ENCODE results near the gene RAB22A.

DNA sequence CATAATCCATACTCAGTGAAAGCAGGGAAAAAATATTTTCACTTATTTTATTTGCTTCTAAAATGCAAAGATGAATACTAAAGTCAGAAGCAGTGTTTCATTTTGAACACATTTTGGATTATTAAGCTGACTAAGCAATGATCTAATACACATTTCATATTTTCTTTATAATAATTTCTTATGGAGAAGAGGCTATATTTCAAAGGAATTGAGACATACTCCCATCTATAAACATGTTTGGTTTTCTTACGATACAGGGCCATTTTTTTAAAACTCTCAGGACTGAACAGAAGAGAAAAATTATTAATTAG lies 52.6 kb downstream of the RAB22A start:
- TF ChIP-seq POLR2A (IDR thresholded peaks at IDR 0.05): no peak
- TF ChIP-seq, protein P1, sequence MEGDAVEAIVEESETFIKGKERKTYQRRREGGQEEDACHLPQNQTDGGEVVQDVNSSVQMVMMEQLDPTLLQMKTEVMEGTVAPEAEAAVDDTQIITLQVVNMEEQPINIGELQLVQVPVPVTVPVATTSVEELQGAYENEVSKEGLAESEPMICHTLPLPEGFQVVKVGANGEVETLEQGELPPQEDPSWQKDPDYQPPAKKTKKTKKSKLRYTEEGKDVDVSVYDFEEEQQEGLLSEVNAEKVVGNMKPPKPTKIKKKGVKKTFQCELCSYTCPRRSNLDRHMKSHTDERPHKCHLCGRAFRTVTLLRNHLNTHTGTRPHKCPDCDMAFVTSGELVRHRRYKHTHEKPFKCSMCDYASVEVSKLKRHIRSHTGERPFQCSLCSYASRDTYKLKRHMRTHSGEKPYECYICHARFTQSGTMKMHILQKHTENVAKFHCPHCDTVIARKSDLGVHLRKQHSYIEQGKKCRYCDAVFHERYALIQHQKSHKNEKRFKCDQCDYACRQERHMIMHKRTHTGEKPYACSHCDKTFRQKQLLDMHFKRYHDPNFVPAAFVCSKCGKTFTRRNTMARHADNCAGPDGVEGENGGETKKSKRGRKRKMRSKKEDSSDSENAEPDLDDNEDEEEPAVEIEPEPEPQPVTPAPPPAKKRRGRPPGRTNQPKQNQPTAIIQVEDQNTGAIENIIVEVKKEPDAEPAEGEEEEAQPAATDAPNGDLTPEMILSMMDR (IDR thresholded peaks at IDR 0.05): no peak
